Psoas muscle (tissue), 8 donors: ENCODE data around the gene ITPR1. TPM values are rescaled to one million over a fixed set of nuclear protein-coding genes. Genes with fewer than 3 reads are reported as not detected.
"Not testable (repeated sequence)": the region's sequence is repeated elsewhere in the genome, so short reads cannot be mapped to it uniquely, and the experiment has no call there.

Experiments used
- ATAC-seq, 4 donors: fragments of 200-7000 bp; cut with Tn5 transposase; one replicate each; pipeline ENCODE4 v1.9.1; 2020; ENCODE audit warnings: moderate library complexity in 3 of 4, mild to moderate bottlenecking in 2 of 4
- DNase-seq, 2 donors: peaks; one replicate each; pipeline ENCODE4 v3.0.0-alpha.2; 2020
- H3K27ac ChIP-seq: fragments of 200-600 bp; one replicate; pipeline ENCODE4 v1.8.0; 2022
- H3K27me3 ChIP-seq, 3 donors: fragments of 200-600 bp in 1 of 3; one replicate each; pipeline versions ENCODE4 v1.6.1 to v1.8.0; 2013 to 2022; ENCODE audit warnings: low read length in 2 of 3, mild to moderate bottlenecking in 2 of 3, moderate library complexity in 1 of 3; ENCODE audit not compliant: insufficient read depth in 3 of 3
- H3K36me3 ChIP-seq, 2 donors: fragments of 200-600 bp in 1 of 2; one replicate each; pipeline versions ENCODE4 v1.6.1 to v1.8.0; 2013 to 2022; ENCODE audit warnings: low read depth in 1 of 2, mild to moderate bottlenecking in 1 of 2, moderate library complexity in 1 of 2; ENCODE audit not compliant: insufficient read depth in 1 of 2
- H3K4me1 ChIP-seq: fragments of 200-600 bp; one replicate; pipeline ENCODE4 v1.8.0; 2022
- H3K4me3 ChIP-seq: fragments of 200-600 bp; one replicate; pipeline ENCODE4 v1.8.0; 2022; ENCODE audit warnings: mild to moderate bottlenecking
- H3K9me3 ChIP-seq: fragments of 200-600 bp; one replicate; pipeline ENCODE4 v1.8.0; 2022
- WGBS, 3 donors: extraction: QIAGEN DNeasy Blood & Tissue Kit; methylation state at CpG; one replicate each; pipeline versions ENCODE4 v1.1.6 to v1.1.7; 2013; 5-methylcytosine and 5-hydroxymethylcytosine counted together
- intact Hi-C, 2 donors: fragments of 100-400 bp; cut with DNase I; formaldehyde crosslinking; loops; one replicate each; pipeline versions ENCODE4 v1.11.0 to v1.14.2; 2022
- polyA plus RNA-seq, 3 donors: library from polyadenylated mRNA; stranded (reverse); fragments of 200-250 nt; gene quantifications; one replicate each; pipeline ENCODE4 v1.2.3, GENCODE V29; 2013
- total RNA-seq, 4 donors: library from RNA; stranded (reverse); fragmentation: NEBNext Ultra II Directional in 2 of 4; extraction: Animal tissue kit (Norgen Biotek cat#: 25700) in 2 of 4; gene quantifications; one replicate each; pipeline versions ENCODE4 v1.2.1 to v1.2.4, GENCODE V29; 2021 to 2023
- TF ChIP-seq, protein P1 (sequence below): fragments of 200-600 bp; IDR thresholded peaks from one replicate; pipeline ENCODE4 v1.8.0; 2022; ENCODE audit warnings: antibody characterized with exemption
- donor health status: healthy with polysubstance abuse.
- donor health status: DM: no; HTN: no; CAD: no; lungs with moderate emphysema.
- donor health status: Bipolar disorder and iron deficiency.
- donor health status: healthy.
- donor health status: DM: yes; HTN: yes; CAD: no.
- donor health status: DM: no; HTN: no; CAD: no.
- donor health status: DM: no; HTN: no; CAD: no.
- donor health status: DM: yes; HTN: yes; CAD: no.

Gene ITPR1
- total and polyA plus RNA-seq, 7 donors: 4.4 to 9.2 (median 8.8) TPM

DNA sequence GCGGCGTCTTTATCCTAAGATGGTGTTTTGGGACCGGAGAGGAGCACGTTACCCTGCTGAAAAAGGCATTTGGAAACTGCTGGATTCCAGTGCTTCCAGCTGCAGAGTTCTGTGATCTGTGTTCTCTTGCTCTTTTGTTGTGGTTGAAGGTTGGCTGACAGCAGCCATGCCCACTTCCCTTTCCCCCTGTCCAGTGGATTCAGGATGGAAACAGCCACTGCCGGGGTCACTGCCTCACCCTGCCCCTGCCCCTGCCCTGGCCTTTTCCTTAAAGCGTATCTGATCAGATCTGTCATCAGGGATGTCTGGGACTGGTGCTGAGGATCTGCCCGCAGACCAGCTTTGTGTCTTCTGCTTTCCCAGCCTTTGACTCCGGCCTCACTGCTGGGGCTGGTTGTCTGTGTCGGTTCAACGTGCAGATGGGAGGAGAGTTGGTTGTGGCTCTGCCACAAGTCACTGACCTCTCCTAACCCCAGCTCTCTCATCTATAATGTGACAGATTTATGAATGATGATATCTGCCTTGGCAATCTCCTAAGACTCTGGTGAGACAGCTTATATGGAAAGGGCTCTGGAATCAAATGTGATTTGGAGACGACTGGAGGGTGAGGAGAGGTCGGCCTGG, 266.7 kb downstream of the ITPR1 start:
- no peak overlapping the region for H3K4me3 ChIP-seq
- ATAC-seq (peak; percentile 40 to 72 (median 56)), DNase-seq (no peak)
- H3K27me3 ChIP-seq: no peaks in the 10 kb centered on the region
- 46 to 64% (median 50%) methylated on average over 12 of the region's 12 CpGs for WGBS, 3 donors
- peaks cover 6% of the 10 kb centered on the region for H3K4me1 ChIP-seq
- TF ChIP-seq, protein P1, sequence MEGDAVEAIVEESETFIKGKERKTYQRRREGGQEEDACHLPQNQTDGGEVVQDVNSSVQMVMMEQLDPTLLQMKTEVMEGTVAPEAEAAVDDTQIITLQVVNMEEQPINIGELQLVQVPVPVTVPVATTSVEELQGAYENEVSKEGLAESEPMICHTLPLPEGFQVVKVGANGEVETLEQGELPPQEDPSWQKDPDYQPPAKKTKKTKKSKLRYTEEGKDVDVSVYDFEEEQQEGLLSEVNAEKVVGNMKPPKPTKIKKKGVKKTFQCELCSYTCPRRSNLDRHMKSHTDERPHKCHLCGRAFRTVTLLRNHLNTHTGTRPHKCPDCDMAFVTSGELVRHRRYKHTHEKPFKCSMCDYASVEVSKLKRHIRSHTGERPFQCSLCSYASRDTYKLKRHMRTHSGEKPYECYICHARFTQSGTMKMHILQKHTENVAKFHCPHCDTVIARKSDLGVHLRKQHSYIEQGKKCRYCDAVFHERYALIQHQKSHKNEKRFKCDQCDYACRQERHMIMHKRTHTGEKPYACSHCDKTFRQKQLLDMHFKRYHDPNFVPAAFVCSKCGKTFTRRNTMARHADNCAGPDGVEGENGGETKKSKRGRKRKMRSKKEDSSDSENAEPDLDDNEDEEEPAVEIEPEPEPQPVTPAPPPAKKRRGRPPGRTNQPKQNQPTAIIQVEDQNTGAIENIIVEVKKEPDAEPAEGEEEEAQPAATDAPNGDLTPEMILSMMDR: no peak
- no peak overlapping the region for H3K27ac ChIP-seq
- intact Hi-C loops: no loop called here
- no peaks in the 10 kb centered on the region for H3K36me3 ChIP-seq
- no peaks in the 10 kb centered on the region for H3K9me3 ChIP-seq

DNA sequence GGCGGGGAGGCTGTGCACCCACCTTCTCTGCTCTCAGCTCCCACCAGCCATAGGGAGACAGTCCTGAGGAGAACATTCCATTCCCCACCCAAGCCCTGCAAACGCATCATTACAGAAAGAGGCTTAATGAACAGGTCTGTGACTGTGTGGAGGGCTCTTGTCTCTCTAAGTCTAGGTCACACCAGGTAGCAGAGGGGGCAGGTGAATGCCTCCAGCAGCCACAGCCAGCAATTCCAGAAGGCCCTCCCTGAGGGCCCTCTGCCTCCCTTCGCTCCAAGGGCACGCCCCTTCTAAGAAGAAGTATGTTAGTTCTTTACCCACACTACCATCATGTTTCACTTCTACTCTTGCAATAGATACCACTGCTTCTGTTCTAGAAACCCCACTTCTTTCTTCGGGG, 268.6 kb downstream of the ITPR1 start:
- intact Hi-C loops: no loop called here
- no peaks in the 10 kb centered on the region for H3K27me3 ChIP-seq

DNA sequence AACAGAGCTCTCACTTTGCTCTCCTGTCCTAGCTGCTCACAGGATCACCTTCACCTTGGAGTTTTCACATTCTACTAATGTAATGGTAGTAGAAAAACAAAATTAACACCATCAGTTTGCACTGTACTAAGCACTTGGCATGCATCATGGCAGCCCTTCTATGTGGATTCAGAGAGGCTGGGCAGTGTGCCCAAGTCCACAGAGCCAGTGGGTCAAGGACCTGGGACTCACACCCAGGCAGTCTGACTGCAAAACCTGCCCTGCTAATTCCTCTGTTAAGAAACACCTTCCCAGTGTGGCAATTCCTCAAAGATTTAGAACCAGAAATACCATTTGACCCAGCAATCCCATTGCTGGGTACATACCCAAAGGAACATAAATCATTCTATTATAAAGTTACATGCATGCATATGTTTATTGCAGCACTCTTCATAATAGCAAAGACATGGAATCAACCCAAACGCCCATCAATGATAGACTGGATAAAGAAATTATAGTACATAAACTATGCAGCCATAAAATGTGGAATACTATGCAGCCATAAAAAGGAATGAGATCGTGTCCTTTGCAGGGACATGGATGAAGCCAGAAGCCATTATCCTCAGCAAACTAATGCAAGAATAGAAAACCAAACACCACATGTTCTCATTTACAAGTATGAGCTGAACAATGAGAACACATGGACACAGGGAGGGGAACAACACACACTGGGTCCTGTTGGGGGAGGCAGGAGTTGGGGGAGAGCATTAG, 269.5 kb downstream of the ITPR1 start:
- DNase-seq, ATAC-seq: not testable (repeated sequence)

More for the DNA sequence above, 268.6 kb downstream of the ITPR1 start:
- Histone ChIP-seq H3K36me3 (no peaks in the 10 kb centered on the region), H3K4me3 (no peak overlapping the region), H3K27ac (no peak overlapping the region), H3K4me1 (peaks cover 6% of the 10 kb centered on the region), H3K9me3 (no peaks in the 10 kb centered on the region)
- WGBS, 3 donors: 96 to 99% (median 99%) methylated on average over 5 of the region's 5 CpGs
- TF ChIP-seq, protein P1: no peak
- ATAC-seq: no peak
- no peak for DNase-seq

DNA sequence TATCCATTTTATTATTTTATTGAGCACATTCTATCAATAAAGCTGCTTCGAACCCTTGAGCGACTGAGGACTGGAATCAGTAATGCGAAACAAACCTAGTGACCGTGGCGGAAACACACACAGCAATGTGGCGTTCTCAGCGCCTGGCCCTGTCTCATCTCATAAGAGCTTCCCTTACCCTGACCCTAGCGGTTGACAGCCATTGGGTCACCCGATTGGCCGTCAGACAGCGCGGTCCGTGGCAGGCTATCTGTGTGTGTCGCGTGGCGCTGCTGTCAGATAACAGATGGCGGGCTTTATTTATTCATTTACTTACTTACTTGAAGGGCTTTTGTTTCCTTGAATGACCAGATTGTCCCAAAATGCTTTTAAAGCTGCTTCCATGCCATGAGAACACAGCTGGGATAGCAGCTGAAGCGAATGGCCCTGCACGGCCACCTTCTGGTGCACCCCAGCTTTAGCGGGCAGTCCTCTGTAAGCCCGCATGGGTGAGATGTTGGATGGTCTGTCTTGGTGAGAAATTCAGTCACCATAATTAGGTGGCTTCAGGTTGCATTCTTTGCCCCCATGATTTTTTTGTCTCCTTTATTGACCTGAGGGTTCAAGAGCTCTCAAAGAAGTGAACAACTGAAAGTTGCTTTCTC, 270.6 kb downstream of the ITPR1 start:
- DNase-seq: no peak
- H3K4me3 ChIP-seq: no peak overlapping the region
- 98 to 99% (median 98%) methylated on average over 21 of the region's 21 CpGs for WGBS, 3 donors
- TF ChIP-seq, protein P1: no peak
- no peaks in the 10 kb centered on the region for H3K27me3 ChIP-seq
- no peaks in the 10 kb centered on the region for H3K9me3 ChIP-seq
- H3K27ac ChIP-seq: no peak overlapping the region
- intact Hi-C loops: no loop called here
- H3K36me3 ChIP-seq: no peaks in the 10 kb centered on the region
- peaks cover 6% of the 10 kb centered on the region for H3K4me1 ChIP-seq
- ATAC-seq: no peak

More for the DNA sequence above, 269.5 kb downstream of the ITPR1 start:
- H3K4me1 ChIP-seq, H3K27me3 ChIP-seq, H3K4me3 ChIP-seq, H3K27ac ChIP-seq, H3K9me3 ChIP-seq, H3K36me3 ChIP-seq, intact Hi-C loops: not testable (repeated sequence)
- 92 to 98% (median 98%) methylated on average over 2 of the region's 2 CpGs for WGBS, 3 donors

DNA sequence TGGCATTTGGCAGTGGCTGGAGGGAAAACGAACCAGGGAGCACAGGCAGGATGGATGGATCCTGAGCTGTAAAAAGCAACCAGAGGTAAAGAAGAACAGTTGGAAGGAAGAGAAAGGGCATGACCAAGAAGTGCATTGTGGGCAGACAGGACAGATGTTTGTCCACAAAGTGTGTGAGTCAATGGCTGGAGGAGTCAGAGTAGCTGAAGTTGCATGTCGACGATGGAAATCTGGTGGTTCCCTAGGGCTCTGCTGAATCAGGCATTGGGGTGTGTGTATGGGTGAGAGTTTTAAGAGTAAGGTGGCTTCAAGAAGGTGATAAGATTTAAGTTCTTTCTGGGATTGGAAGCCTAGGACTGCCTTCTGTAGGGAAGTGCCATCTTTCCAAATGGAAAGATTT, 272.1 kb downstream of the ITPR1 start:
- no peaks in the 10 kb centered on the region for H3K27me3 ChIP-seq
- DNase-seq: no peak
- peaks cover under 1% of the 10 kb centered on the region for H3K4me1 ChIP-seq
- no peak overlapping the region for H3K4me3 ChIP-seq
- no peaks in the 10 kb centered on the region for H3K9me3 ChIP-seq
- no peaks in the 10 kb centered on the region for H3K36me3 ChIP-seq
- intact Hi-C loops: no loop called here
- 91 to 93% (median 92%) methylated on average over 3 of the region's 3 CpGs for WGBS, 3 donors
- ATAC-seq: no peak
- no peak overlapping the region for H3K27ac ChIP-seq
- TF ChIP-seq, protein P1: no peak
